MV-4-11 (cell line): Measurements from ENCODE around the gene MBIP.

Experiments
- DNase-seq: peaks from one replicate; lab custom pipeline; 2025; lab: John Stamatoyannopoulos, UW

MBIP gene

DNA sequence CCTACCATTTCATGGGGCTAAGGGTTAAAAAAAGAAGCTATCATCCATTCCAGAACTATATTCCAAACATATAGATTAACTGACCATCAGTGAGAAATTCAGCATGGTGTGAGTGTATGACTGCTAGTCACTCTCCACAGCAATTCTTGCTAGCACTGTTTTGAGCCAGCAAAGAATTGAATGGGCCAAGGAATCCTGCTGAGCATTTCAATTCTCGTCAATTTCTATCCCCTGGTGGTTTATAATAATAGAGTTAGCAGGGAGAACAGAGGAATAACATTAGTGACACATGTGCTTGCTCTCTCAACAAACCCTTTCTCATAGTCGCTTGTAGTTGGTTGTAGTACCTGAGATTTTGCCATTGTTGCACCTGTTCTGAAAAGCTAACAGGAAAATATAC lies 7.2 kb downstream of the MBIP start:
- DNase-seq: no peak

DNA sequence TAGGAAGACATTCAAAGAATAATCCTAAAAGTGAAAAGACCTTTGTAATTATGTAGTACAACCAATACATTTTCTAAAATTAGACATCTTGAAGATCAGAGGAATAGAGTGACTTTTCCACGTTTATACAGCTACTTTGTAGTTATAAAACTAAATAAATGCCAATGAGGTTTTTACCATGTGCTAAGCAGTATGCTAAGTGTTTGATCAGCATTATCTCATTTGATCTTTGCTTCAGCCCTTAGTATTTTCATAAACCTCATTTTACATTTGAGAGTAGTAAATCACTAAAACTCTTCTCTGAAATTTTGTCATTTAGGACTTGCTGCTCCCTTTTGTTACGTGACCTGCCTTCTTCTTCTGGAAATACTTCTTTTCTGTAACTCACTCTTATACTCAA lies 13.6 kb downstream of the MBIP start:
- DNase-seq: no peak

DNA sequence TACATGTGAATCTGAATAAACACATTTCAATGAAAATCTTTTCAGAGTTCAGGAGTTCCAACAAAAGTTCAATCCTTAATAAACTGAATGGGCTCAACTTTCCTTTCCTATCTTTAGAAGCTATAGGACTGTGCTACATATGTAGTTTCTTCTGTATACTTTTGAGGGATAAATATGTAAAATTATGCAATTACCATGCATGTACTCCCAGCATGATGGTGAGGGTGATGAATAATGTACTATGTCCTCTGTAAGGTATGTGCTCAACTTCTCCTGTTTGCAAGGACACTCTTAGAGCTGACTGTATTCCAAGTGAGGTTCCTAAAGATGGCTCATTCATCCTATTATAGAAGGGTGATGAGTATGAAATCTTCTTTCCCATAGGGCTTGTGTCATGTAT lies 15.5 kb downstream of the MBIP start:
- no peak for DNase-seq

DNA sequence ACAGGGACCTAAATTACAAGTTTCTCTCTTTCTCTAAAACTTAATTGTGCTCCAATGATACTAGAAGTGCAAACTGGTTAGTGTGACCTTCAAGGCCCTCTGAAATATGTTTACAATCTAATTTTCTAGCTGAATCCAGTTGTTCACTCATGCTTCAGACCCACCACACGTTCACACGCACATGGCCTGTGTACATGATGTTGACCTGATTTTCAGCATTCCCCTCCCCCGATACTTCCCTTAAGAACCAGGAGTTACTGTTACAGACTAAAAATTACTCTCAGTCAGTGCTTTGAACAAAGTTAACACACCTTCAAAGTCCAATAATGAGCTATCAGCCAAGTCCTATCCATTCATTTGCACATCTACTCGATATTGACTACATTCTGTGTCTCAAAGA lies 16.5 kb downstream of the MBIP start:
- no peak for DNase-seq

DNA sequence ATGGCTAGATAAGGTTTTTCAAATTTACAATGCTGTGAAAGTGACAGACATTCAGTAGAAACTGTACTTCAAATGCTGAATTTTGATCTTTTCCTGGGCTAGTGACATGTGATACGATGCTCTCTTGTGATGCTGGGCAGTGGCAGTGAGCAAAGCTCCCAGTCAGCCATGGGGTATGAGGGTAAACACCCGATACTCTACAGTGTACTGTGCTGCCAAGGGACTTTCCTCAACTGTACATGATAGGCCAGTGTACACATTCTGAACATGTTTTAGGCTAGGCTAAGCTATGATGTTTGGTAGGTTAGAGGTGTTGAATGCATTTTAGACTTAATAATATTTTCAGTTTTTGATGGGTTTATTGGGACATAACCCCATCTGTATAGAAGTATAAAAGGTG lies 17.6 kb downstream of the MBIP start:
- no peak for DNase-seq

DNA sequence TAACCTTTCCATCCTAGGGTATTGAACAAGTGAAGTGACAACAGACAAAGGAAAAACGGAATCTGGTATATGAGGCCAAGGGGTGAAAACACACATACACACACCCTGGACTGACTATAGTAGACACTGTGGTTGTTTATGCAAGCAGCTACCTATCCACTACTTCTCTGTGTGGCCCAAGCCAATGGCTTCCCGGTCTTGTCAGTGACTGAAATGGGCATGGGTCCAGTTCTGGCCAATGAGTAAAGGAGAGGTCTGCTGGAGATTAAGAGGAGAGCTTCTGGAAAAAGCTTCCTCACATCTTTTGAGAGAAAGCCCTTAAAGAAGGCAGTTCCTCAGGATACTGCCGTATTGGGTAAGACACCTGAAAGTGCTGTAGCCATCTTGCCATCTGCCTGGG lies 19.3 kb downstream of the MBIP start:
- no peak for DNase-seq

DNA sequence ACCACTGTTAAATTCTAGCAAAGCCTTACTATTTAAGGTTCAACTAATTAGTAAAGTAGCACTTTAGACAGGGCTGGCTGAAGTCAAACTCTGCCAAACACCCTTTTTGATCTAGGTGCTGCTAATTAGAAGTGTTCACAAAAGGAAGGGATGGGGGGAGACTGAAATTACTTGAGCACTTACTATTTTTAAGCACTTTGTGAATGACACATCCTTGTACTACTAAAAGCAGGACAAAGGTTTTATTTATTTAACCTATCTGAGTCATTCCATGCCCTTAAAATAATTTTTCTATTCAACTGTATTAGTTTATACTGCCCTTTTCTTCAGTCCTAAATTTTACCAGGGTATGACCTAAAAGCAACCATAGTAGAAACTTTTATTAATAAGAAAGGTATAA lies 20.1 kb downstream of the MBIP start:
- no peak for DNase-seq

DNA sequence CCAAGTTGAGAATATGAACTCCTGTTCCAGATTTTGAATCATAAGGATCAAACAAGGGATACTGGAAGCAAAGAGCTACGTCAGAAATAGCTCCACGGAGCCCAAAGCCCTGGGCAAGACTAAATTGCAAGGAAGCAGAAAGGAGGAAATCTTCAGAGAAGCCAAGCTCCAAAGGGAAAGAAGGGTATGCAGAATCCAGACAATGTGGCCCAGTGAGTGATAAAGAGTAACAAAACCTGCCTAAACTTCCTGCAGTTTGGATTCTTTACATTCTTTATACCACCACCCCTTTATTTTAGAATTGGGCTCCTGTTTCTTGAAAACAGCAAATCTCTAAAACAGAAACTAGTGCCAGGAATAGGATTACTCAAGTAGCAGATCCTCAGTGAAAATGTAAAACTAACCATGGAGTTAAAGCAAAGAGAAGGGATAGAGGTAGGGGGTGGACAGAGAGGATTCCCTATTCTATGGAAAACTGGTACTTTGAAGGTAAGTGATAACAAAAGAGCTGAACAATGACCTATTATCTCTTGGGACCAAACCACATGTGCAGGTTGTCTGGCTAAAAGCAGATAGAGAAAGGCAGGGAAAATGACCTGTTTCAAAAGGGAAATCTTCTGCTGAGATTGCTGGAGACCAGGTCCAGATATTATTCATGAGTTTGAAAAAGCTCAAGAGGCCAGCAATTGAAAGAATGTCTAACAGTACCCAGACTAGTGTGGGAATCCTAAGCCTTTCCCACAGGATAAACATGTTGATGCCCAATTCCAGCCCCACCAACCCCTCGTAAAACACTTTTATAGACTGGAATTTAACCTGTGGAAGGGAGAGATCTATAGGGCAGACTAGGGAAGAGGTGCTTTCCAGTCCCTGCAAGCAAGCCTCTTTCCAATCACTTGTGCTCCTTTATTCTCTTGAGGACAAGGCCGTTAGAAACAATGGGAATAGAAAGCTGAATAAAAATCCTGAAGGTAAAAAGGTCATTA lies 24.5 kb downstream of the MBIP start:
- no peak for DNase-seq

DNA sequence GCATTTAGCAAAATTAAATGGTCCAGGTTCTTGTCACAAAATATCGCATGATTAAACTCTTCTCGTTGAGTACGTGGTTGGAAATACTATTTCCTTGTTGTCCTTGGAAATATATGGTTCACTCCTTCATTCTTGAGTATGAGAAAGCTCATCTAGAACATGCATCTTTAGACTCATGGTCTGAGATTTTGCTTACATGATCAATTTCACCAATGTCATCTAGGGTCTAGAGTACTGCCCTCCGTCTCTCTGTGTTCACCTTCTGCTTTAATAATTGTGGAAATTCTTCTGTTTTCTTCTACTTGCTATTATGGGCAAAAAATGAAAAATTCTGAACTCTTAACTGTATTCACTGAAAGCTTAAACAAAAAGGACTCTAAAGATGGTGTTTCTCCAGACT lies 25.9 kb downstream of the MBIP start:
- DNase-seq: no peak

DNA sequence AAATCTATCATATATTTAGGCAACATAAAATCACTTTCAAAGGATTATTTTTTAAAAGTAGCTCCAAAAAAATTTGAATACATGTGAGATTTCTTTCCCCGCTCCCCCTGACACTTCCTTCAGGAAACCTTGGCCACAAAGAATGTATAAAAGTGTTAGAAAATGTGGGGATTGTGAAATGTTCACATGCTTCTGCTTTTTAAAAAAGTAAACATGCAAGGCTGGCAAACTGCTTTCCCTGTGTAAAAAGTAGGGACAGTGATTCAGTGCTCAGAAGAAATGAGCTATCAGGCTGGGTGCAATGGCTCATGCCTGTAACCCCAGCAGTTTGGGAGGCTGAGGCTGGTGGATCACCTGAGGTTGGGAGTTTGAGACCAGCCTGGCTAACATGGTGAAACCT lies 26.6 kb downstream of the MBIP start:
- DNase-seq: peak; percentile 84

DNA sequence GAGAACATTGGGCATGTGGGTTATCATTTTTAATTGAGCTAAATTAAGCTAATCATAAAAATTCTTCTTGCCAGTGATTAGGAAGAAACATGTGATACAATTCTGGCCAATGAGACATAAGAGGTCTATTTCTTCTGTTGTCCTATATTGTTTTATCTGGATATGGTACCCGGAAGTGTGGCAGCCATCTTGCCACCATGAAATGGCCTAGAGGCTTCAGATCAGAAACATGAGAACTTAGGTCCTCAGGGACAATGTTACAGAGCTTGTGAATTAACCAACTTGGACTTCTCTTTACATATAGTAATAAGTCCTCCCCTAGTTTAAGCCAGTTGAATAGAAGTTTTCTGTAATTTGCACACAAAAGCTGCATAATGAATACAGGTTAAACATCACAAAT lies 30.5 kb downstream of the MBIP start:
- DNase-seq: no peak

DNA sequence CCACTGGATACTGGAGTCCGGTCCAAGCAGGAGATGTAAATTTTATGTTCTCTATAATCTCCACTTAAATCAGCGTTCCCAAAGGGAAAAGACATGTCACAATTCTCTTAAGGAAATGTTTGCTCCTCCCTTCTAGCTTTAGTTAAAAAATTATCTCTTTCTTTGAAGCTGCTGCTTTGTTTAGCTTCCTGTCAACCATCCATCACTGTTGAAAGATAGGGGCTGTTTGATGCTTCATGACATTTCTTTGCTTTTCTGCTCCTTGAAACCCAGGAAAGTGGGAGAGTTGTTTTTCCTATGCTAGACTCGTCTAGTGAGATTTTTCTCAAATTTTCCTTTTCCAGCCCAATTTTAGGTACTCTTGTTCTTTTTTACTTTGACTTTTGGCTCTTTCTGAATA lies 31.9 kb downstream of the MBIP start:
- no peak for DNase-seq

DNA sequence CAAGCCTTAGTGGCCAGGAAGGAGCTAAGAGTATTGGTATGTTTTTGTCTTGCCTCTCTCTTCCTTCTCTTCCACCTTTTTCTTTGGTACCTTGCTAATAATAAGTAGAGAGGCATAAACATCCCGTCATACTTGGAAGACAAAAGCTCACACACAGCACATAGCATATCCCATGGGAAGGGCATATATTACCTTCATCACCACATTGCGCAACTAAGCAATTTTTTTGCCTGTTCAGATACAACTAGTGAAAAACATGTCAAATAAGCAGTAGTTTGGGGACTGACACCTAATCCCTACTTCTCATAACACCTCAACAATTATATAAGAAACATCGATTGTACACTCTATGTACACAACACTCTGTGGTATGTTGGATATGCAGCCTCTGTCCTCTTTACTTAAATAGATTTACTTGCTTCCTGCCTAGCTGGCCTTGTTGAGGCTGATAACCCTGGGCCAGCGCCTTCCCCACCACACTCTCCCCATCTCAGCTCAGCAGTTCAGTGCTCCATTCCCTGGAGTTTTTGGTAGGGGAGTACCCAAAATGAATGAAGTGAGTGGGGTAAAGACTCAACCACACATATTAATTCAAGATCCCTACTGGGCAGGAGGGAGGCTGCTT lies 35.4 kb downstream of the MBIP start:
- no peak for DNase-seq

DNA sequence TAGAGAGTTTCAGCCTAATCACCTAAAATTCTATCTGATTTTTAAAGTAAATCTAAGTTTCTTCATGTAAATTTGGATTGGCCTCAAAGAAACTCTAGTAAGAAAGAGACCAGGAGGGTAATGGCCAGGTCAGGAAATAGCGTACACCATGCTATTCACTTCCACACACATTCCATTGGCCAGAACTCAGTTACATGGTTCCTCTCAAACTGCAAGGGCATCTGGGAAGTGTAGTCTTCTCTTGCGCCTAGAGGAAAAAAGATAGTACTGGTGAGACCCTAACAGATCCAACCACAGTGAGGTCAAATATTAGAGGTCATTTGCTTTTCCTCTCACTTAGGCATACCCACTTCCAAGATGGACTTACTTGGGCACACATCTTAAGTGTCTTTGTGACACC lies 39.1 kb downstream of the MBIP start:
- DNase-seq: no peak

DNA sequence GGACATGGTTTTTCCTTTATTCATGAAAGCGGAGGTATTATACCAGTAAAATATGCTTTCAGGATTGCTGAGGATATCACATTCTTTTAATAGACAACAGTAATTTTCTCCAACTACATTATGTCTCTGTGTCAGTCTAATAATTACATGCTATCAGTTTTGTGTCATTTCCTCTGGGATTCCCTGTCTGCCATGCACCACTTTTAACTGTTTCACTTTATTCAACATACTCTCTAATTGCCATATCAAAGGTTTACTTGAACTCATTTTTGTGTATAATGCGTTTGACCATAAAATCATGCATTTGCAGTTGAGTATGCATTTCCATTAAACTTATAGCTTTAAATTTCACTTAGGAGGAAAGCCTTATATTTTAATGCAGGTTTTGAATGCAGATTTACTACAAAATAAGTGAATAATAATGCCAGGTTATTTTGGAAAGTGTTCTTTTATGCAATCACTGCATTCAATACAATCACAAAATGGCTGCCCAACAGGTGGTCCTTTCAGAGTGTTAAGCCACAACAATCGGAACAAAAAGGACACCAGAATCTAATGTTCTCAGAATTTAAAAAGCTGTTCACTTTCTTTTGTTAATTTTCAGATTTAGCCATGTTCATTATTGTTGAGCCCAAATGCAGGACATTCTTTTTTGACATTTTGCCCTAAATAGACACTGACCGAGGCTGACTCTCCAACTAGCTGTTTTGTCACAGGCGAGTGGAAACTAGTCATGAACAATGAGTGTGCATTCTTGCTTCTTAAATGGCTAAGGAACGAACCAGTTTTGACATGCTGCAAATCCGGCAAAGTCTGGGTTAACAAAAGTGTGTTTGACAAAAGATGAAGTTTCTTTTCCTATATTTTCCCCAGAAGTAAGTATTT lies 40.9 kb downstream of the MBIP start:
- DNase-seq: no peak

DNA sequence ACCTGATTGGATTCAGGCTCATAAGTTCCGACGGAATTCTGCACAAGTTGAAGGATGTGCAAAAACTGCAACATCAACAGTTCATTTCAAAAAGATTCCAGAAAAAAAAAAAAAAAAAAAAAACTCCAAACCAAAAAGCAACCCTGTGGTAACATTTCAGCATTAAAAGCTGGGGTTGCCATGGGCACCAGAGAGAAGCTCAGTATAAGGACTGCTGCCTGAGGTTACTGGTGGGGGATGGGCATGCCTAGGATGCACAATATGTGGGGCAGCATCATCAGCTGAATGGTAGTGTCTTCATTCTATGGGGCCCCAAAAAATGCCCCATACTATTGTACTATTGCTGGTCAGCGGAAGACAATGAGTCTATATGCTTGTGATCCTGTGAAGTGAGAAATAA lies 44.7 kb downstream of the MBIP start:
- no peak for DNase-seq

DNA sequence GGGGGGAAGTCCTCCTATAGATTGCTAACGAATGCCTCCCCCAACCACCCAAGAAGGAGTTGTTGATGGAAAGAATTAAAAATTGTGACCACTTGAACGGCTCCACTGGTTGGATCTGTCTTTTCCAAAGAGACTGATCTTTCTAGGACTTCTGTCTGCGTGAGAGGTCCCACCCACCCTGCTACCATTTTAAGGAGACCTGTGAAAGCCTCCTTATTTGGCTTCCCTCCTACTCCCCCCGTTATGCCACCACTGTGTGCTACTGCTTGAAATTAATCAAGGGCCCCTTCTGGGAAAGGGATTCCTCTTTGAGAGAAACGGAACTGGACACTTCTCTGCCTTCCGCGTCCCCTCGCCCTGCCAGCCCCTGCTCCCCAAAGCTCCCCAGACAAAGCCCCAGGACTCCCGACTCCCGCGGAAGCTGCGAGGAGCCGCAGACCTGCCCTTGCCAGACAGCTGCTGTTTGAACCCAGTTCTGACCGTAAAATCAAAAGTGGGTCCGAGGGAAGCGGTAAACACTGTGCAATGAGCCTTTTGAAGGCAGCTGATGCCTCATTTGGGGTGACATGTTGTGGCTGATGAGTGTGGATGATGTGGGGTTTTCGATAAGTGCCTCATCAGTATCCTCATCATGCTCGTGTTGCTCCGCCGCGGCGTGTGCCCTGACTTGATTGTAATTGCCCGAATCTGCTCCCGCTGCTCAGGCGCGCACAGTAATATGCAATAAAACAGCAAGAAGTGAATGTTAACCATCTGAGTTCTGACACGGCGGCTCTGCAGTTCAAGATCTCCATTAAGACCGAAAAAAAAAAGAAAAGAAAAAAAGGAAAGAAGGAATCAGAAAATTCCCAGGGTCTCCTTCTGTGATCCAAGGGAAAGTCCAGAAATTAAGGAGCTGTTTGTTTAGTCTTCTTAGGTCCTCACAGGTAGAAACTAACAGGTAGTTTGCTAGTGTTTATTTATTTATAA lies 48.2 kb downstream of the MBIP start:
- no peak for DNase-seq

DNA sequence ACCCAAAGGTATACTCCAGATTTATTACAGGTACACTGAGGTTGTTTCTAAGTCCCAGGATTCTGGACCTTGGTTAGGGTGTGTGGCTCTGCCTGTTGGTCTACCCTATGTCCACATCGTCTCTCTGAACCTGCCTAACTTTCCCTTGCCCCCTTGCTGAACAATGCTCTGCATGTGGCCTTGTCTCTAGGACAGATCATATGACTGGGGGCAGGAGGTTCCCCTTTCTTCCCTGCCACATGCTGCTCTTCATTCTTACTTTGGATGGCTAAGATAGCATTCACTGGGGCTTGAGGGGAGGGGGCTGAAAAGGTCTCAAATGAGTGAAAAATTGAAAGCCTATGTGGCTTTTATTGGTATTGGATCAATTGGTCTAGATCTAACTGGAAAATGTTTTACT lies 49.2 kb downstream of the MBIP start:
- DNase-seq: peak; percentile 24

DNA sequence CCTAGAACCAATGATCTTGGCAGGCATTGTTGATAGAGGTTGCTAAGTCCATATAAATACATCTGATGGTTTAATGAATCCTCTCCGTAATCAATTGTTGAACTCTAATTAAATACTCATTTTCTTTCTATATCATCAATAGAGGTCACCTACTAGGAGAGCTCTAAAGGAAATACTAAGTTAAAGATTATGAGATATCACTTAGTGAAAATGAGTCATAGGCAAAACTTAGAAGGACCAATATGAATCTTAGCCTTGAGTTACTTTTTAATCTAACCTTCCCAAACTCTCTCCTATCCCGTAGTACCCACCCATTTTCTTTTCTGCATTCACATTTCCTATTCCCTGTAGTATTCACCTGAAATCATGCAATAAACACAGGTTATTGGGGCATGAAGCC lies 50.2 kb downstream of the MBIP start:
- DNase-seq: no peak

DNA sequence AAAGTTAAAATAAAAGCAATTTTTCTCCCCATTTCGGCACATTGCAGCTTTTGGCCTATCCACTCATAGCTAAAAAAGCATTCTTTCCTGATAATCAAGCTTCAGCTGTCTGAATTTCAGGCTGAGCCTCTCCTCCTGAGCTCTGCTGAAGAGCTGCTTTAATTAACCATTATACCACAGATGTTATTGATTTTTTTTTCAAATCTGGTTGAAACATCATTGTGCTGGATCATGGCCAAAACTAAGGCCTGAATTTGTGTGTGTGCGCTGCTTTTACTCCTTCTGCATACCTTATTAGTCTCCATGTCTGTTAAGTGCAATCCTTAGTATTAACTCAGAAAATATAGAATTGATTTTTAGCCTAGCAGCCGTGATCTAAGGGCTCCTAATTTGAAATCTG lies 52.3 kb downstream of the MBIP start:
- DNase-seq: no peak

DNA sequence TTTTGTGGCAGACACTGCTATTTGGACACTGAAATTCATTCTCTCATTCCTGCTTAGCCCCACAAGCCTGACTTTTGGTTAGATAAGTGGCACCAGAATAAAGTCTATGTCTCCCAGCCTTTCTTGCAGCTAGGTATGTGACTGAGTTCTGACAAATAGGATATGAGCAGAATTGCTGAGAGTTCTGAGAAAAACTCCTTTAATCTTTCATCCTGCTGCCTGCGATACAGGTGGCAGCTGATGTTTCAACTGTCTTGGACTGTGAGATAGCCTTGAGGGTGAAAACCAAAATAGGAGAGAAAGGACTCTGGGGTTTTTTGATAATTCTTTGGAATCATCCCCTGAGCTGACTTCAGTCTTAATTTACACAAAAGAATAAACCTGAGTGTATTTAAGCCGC lies 55.8 kb downstream of the MBIP start:
- no peak for DNase-seq
